NCI-H2196 (cell line): ENCODE data around the gene HDGFL3.
"Not testable (repeated sequence)": the region's sequence is repeated elsewhere in the genome, so short reads cannot be mapped to it uniquely, and the experiment has no call there.

Experiments
- DNase-seq: peaks from one replicate; lab custom pipeline; 2025; ENCODE audit not compliant: unreplicated experiment; lab: John Stamatoyannopoulos, UW

Gene HDGFL3

DNA sequence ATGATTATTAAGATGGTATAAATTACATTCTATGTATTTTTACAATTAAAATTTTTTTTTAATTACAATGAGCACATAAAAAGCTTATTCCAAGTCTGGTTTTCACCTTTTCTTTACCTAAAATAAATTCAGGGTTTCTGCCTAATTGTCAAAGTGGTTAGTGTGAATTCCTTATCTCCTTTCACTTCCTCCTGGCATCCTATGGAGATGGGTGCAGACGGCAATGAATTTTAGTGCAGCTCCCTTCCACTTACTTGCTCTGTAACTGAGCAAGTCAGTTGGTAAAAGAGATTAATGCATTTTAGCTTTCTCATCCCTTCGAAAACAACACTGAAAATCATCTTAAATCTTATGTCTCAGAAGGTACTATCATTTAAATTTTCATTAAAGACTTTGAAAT, 13.1 kb downstream of the HDGFL3 start:
- no peak for DNase-seq

DNA sequence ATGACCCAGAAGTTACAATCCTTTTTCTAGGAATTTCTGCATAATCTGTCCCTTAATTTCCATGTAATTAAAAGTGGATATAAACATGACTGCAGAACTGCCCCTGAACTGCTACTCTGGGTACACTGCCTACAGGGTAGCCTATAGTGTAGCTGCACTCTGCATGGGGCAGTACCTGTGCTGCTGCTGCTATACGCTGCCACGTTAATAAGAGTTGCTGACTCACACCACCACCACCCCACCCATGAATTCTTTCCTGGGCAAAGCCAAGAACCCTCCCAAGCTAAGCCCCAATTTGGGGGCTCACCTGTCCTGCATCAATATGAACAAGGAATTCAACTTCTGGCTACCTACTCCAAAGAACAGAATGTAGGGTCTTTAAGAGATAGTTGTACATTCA, 13.9 kb downstream of the HDGFL3 start:
- no peak for DNase-seq

- no peak for DNase-seq
Measured at GRCh38 chr15:83192742-83193141, 14.9 kb downstream of the HDGFL3 start.

DNA sequence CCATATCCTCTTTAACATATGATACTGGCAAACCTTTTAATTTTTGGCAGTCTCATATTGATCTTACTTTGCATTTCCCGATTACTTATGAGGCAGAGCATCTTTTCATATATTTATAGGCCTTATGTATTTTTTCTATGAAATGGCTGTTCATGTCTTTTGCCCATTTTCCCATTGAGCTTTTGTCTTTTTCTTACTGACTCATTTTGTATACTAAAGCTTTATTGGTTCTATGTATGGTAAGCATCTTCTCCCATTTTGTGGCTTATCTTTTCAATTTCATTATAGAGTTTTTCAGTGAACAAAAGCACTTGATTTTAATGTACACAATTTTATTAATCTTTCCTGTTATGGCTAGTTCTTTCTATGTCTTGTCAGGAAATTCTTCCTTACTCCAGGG, 17.2 kb downstream of the HDGFL3 start:
- no peak for DNase-seq

DNA sequence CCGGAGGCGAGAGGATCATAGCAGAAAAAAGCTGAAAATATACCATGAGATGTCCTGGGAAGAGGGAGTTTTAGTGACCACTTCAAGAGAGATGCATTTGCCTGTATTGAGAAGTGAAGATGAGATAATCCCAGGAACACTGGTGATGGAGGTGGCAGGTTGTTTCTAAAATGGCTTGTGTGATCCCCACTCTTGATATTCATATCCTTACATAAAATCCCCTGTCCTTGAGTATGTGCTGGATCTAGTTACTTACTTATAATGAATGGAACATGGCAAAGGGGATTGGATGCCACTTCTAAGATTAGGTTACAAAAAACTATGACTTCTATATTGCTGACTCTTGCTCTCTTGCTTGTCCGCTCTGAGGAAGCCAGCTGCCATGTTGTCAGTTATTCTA, 22.1 kb downstream of the HDGFL3 start:
- DNase-seq, result no peak

- DNase-seq, result no peak
Measured at GRCh38 chr15:83178869-83179325, 28.7 kb downstream of the HDGFL3 start.

GRCh38 chr15:83178390-83178789, 29.2 kb downstream of the HDGFL3 start:
- DNase-seq, result no peak

- DNase-seq, result no peak
Measured at GRCh38 chr15:83174891-83175290, 32.7 kb downstream of the HDGFL3 start.

DNA sequence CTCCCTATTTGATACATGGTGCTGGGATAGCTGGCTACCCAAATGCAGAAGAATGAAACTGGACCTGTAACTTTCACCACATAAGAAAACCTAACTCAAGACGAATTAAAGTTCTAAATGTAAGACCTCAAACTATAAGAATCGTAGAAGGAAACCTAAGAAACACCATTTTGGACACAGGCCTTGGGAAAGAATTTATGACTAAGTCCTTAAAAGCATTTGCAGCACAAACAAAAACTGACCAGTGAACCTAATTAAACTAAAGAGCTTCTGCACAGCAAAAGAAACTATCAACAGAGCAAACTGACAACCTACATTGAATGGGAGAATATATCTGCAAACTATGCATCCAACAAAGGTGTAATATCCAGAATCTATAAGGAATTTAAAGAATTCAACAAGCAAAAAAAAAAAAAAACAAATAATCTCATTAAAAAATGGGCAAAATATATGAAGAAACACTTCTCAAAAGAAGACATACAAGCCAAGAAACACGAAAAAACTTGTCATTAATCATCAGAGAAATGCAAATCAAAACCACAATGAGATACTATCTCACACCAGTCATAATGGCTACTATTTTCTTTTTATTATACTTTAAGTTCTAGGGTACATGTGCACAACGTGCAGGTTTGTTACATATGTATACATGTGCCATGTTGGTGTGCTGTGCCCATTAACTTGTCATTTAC, 37.0 kb downstream of the HDGFL3 start:
- DNase-seq, result no peak

GRCh38 chr15:83169576-83169975, 38.0 kb downstream of the HDGFL3 start:
- DNase-seq, result not testable (repeated sequence)

GRCh38 chr15:83166830-83167229, 40.8 kb downstream of the HDGFL3 start:
- DNase-seq, result no peak

GRCh38 chr15:83166218-83166617, 41.4 kb downstream of the HDGFL3 start:
- DNase-seq, result no peak

DNA sequence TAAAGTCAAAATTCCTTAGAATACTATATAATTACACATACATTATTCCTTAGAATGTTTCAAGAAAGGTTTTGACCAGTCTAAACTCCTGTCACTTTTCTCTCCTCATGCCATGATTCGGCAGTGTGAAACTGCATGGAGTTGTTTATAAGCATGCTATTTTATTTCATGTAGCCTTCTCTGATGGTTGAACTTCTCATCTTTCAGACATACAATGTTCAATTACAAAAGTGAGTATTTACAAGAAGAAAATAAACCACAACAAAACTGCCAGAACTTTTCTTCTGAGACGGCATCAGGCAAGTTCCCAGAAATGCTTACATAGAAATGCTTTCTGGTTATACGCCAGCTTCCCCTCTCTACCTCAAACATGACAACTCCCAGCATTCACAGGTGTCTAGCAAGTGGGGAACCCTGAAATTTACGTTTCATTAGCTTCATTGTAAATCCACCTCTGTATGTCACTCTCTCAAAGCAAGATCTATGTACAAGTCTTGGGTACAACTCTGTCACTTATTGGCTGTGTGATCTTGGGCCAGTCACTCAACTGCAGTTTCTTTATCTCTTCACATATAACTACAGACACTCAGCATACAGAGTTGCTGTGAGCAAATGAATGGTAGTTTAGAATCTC, 42.7 kb downstream of the HDGFL3 start:
- no peak for DNase-seq

DNA sequence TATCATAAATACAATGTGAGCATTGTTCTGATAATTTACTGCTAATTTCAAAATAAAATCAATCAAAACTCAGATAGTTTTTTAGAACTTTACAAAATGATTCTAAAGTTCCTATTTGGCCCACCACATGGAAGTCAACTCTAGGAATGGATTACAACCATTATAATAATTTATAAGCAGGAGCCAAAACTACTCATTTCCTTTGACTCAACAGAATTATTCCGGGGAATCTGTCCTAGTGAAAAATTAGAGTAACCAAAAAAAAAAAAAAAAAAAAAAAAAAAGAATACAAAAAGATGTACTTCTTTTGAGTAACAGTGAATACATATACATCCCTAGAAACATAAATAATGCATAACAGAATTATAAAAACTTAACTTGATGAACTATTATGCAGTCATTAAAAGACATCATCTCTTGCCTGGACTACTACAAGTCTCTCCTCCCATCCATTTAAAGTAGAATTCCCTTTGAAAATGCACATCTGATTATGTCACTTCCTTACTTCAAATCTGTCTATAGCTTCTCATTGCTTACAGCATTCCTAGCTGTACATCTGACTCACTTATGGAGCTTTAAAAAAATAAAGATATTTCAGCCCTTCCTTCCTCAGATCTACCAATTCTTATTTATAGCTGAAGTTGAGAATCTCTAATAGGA, 43.4 kb downstream of the HDGFL3 start:
- no peak for DNase-seq

DNA sequence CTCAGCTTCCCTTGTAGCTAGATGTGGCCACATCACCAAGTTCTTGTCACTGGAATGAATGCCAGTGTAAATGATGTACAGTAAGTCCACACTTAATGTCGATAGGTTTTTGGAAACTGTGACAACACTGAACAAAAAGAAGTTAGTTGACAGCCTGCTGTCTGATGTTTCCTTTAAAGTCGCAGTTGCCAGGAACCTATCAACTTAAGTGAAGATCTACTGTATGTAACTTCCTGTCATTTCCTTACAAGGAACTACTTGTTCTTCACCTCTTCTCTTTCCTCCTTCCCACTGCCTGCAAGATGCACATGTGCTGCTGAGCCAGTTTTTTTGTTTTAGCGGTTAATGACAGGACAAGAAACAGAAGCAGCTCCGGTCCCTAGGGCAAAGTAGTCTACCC, 44.6 kb downstream of the HDGFL3 start:
- no peak for DNase-seq

- DNase-seq, result no peak
Measured at GRCh38 chr15:83160741-83161140, 46.9 kb downstream of the HDGFL3 start.

DNA sequence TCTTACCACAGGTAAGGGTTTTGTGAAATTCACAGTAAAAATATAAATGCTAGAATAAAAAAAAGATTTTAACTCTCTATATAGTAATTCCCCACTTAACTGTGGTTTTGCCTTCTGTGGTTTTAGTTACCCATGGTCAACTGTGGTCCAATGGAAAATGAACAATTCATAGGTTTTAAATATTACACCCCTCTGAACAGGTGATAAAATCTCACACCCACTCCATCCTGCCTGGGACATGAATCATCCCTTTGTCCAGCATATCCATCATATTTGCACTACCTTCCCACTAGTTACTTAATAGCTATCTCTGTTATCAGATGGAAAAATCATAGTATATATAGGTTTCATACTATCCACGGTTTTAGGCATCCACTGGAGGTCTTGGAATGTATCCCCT, 49.2 kb downstream of the HDGFL3 start:
- no peak for DNase-seq

DNA sequence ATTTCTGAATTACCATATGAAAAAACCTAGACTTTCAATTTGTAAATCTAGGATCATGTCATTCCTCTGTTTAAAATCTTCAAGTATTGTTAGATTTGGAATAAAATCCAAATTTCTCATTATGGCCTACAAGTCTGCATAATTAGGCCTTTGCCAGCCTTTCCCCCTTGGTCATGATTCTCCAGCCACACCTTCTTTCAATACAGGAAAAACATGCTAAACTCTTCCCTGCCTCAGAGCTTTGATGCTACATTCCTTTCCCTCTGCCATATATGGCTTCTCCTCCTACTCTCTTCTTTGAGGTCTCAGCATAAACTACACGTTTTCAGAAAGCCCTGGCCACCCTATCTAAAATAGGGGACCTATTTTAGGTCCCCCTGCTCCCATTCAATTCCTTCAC, 51.7 kb downstream of the HDGFL3 start:
- DNase-seq, result no peak

- DNase-seq, result no peak
Measured at GRCh38 chr15:83153288-83153687, 54.3 kb downstream of the HDGFL3 start.

- DNase-seq, result no peak
Measured at GRCh38 chr15:83144771-83145170, 62.9 kb downstream of the HDGFL3 start.

GRCh38 chr15:83142151-83142550, 65.5 kb downstream of the HDGFL3 start:
- DNase-seq, result not testable (repeated sequence)

DNA sequence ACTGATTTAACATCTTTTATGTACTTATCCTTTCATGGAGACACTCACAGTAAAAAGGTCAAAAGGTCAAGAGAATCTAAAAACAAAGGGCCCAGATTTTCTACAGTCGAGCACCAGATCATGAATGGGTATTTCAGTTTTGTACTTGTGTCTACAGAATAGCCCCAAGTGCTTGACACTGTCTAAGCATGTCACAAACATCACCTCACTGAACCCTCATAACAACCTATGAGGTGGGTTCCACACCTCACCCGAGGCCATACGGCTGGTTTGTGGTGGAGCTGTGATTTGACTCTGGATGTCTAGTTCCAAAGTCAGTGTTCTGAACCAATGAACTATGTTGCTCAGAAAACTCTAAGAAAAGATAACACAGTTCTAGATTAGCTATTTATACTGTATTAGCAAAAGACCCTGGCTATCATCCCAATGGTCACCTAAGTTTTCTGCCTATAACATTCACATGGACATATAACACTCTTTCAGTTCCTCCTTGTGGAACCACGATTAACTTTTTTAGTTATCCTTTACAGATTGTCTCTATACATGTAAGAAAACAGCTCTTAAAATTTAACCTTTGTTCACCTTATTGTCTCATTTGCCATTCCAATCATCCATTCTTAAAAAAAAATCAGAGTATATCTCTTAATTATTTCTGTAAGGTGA, 74.6 kb downstream of the HDGFL3 start:
- no peak for DNase-seq
